Epithelial cell of esophagus (primary cell): Measurements from ENCODE around the gene WDR44.

Source experiments
- DNase-seq: peaks from one replicate; pipeline ENCODE4 v3.0.0; 2010; ENCODE audit warnings: low read depth
- H3K4me3 ChIP-seq: 2 replicates; pipeline ENCODE4 v1.5.1; 2011; ENCODE audit warnings: mild to moderate bottlenecking, low read length, control low read depth
- TF ChIP-seq, protein P1 (sequence below): IDR thresholded peaks from 2 replicates; pipeline ENCODE4 v1.5.1; 2011; ENCODE audit warnings: low read depth, mild to moderate bottlenecking, low read length, control low read depth, inconsistent platforms; ENCODE audit not compliant: insufficient read depth; ENCODE audit errors: missing control alignments

Gene WDR44

DNA sequence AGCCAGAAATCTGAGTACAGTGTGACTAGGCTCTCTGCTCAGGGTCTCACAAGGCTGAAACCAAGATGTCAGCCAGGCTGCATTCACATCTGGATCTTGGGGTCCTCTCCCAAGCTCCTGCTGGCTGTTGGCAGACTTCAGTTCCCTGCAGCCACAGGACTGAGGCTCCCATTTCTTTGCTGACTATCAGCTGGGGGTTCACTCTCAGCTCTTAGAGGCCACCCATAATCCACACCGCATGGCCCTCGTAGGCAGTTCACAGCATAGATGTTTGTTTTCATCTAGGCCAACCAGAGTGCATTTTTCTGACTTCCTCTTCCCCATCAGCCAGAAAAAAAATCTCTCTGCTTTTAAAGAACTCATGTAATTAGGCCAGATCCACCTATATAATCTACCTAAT, 8.2 kb upstream of the WDR44 start:
- H3K4me3 ChIP-seq, result no peak overlapping the region
- no peak for DNase-seq
- TF ChIP-seq, protein P1, sequence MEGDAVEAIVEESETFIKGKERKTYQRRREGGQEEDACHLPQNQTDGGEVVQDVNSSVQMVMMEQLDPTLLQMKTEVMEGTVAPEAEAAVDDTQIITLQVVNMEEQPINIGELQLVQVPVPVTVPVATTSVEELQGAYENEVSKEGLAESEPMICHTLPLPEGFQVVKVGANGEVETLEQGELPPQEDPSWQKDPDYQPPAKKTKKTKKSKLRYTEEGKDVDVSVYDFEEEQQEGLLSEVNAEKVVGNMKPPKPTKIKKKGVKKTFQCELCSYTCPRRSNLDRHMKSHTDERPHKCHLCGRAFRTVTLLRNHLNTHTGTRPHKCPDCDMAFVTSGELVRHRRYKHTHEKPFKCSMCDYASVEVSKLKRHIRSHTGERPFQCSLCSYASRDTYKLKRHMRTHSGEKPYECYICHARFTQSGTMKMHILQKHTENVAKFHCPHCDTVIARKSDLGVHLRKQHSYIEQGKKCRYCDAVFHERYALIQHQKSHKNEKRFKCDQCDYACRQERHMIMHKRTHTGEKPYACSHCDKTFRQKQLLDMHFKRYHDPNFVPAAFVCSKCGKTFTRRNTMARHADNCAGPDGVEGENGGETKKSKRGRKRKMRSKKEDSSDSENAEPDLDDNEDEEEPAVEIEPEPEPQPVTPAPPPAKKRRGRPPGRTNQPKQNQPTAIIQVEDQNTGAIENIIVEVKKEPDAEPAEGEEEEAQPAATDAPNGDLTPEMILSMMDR, result no peak

DNA sequence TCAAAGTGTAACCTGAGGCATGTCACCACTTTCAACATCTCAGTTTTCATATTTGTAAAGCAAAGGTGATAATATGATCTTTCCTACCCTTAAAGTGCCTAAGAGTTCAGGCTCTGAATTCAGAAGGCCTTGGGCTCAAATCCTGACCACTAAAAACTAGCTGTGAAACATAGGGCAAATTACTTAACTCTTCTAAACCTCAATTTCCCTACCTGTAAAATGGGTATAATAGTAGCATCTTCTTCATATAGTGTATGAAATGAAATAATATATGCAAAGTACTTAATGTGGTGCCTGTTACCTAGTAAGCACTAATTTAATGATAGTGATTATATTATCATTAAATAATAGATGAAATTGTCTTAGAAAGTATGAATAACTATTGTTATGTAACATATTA, 7.0 kb upstream of the WDR44 start:
- TF ChIP-seq, protein P1, result no peak
- no peak overlapping the region for H3K4me3 ChIP-seq
- no peak for DNase-seq

DNA sequence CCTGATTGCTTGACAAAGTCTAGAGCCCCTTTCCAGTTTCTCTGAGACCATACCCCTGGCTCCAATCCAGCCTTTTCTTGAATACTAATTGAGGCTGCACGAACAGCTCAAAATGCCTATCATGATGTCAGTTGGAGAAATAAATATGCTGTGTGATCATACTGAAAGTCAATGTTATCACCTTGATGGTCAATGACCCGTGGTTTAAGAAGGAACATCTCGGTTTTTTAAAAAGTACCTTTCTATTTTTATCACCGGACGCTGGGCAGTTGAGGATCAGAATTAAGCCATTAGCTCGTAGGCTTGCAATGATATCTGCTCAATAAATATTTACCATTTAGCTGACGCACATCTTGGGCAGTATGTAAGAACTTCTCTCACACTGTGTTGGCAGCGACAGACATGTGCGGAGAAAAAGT, 852 bp upstream of the WDR44 start:
- TF ChIP-seq, protein P1, result no peak
- no peak for DNase-seq
- H3K4me3 ChIP-seq, result peak overlapping the region; percentile 54

DNA sequence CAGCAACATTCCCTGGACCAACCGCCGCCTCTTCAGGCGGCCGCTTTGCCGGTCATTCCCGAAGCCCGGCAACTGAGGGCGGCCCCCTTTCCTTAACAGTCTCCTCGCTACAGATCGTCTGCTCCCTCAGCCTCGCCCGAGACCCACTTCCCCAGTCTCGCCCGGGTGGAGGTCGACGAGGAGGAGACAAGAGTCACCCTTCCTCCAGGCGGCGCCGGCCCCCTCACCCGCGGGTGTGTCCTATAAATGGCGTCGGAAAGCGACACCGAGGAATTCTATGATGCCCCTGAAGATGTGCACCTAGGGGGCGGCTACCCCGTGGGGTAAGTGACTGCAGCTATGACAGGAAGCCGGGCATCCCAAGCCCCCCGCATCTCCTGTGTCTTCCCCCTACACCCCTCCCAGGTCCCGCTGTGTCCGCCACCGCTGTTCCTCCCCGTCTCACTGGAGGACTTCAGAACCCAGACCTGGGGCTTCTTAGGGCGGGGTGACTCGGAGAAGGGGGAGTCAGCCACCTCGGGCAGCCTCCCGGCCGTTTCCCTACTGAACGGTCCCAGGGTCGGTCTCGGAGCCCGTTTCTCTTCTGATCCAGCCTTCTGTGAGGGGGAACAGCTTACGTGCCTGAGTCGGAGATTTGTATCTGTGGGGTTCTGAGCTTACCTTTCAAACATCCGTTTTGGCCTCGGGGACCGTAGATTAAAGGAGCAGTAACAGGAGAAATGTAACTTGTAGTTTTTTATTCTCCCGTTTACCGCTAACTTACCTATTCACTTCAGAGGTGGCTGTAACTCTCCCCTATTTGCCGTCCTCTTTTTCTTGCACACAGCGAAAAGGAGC, 570 bp downstream of the WDR44 start:
- TF ChIP-seq, protein P1, result peak; percentile 12
- peak overlapping the region; percentile 80 for H3K4me3 ChIP-seq
- DNase-seq, result peak; percentile 16

DNA sequence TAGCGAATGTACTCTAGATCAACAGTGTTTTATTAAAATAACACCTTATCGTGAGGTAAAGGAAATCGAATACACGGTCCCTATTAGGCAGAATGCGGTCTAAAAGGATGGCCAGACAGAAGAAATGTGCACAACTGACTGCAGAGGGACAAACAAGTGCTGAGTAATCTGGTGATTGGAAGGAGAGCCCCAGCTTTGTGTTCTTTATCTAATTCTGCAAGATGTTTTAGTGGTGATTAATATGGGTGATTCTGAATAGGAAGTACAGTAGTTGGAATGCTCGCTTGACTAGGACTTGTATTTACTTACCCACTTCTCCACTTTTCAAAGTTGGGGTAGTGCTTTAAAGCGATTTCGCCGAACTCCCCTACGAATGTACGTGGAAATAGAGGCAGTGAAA, 1.2 kb downstream of the WDR44 start:
- TF ChIP-seq, protein P1, result no peak
- peak overlapping the region; percentile 80 for H3K4me3 ChIP-seq
- DNase-seq, result peak; percentile 62

DNA sequence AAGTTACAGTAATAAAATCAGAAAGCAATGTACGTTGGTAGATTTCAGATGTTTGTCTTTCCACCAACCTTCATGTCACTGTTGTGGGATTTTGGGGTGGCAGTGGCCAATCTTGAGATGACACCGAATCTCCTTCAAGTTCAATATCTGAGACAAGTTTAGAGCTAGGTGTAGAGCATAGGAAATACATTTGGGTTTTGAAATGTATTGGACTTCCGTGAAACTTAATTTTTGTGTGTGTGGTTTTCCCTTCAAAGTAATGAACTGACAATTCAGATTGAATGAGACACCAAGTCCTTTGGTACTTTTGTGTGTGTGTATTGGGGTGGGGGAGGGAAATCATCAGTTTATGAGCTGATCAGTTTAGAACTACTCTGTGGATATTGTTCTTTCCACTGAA, 1.8 kb downstream of the WDR44 start:
- TF ChIP-seq, protein P1, result no peak
- no peak for DNase-seq
- H3K4me3 ChIP-seq, result peak overlapping the region; percentile 80
